Type B pancreatic cell (in vitro differentiated cells): ENCODE results near the gene ZNF791. TPM values are rescaled to one million over a fixed set of nuclear protein-coding genes. Genes with fewer than 3 reads are reported as not detected.
A peak's percentile ranks its signal among the peaks of the same experiment; 100 is the strongest.
"Not testable (repeated sequence)": the region's sequence is repeated elsewhere in the genome, so short reads cannot be mapped to it uniquely, and the experiment has no call there.

Source experiments
- DNase-seq: peaks from one replicate; pipeline ENCODE4 v3.0.0; 2021; ENCODE audit warnings: mixed read lengths; ENCODE audit not compliant: unreplicated experiment; ENCODE audit errors: extremely low spot score
- H3K27ac Mint-ChIP-seq: 2 replicates; pipeline ENCODE4 v1.8.0; 2021; ENCODE audit warnings: mild to moderate bottlenecking, mixed read lengths
- H3K27me3 Mint-ChIP-seq: 2 replicates; pipeline ENCODE4 v1.8.0; 2021; ENCODE audit warnings: mixed read lengths
- H3K36me3 Mint-ChIP-seq: 2 replicates; pipeline ENCODE4 v1.8.0; 2021; ENCODE audit warnings: mixed read lengths
- H3K4me1 Mint-ChIP-seq: one replicate; pipeline ENCODE4 v1.8.0; 2021; ENCODE audit warnings: mixed read lengths; ENCODE audit not compliant: unreplicated experiment
- H3K4me3 Mint-ChIP-seq: 2 replicates; pipeline ENCODE4 v1.8.0; 2021; ENCODE audit warnings: mild to moderate bottlenecking, mixed read lengths
- H3K9me3 Mint-ChIP-seq: 2 replicates; pipeline ENCODE4 v1.8.0; 2021; ENCODE audit warnings: mixed read lengths
- total RNA-seq: library from RNA; stranded (reverse); gene quantifications from 2 replicates; pipeline ENCODE4 v1.2.1, GENCODE V29; 2021; ENCODE audit warnings: low replicate concordance
- TF ChIP-seq, protein P1 (sequence below): fragments of 200-600 bp; sonication (generic); conservative IDR thresholded peaks from 2 replicates; pipeline ENCODE4 v1.5.0; 2021; ENCODE audit warnings: antibody characterized with exemption, mild to moderate bottlenecking

ZNF791 gene
- total RNA-seq, 1 donor from 2014 or later, result 21.1 TPM

DNA sequence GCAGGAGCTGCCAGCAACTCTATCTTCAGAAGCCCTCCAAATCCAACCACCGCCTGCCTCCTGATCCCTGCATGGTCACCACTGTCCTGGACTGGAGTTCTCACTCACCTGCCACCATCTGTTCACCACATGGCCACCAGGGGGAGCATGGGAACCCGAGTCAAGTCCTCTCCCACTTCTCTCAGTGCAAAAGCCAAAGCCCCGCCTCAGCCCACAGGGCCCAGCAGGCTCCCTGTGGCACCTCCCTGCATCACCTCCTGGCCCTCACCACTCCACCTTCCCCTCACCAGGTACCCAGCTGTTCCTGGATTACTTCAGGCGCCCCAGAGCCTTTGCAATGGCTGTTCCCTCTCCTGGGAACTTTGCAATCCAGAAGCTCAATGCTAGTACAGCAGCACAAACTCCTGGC lies 65.7 kb downstream of the ZNF791 start:
- H3K27ac Mint-ChIP-seq, result peak overlapping the region; percentile 63
- peak; percentile 93 for DNase-seq
- no peaks in the 10 kb centered on the region for H3K9me3 Mint-ChIP-seq
- peaks cover 11% of the 10 kb centered on the region for H3K4me1 Mint-ChIP-seq
- peak overlapping the region; percentile 61 for H3K4me3 Mint-ChIP-seq
- peaks cover 33% of the 10 kb centered on the region for H3K36me3 Mint-ChIP-seq
- TF ChIP-seq, protein P1, sequence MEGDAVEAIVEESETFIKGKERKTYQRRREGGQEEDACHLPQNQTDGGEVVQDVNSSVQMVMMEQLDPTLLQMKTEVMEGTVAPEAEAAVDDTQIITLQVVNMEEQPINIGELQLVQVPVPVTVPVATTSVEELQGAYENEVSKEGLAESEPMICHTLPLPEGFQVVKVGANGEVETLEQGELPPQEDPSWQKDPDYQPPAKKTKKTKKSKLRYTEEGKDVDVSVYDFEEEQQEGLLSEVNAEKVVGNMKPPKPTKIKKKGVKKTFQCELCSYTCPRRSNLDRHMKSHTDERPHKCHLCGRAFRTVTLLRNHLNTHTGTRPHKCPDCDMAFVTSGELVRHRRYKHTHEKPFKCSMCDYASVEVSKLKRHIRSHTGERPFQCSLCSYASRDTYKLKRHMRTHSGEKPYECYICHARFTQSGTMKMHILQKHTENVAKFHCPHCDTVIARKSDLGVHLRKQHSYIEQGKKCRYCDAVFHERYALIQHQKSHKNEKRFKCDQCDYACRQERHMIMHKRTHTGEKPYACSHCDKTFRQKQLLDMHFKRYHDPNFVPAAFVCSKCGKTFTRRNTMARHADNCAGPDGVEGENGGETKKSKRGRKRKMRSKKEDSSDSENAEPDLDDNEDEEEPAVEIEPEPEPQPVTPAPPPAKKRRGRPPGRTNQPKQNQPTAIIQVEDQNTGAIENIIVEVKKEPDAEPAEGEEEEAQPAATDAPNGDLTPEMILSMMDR, result peak; percentile 87
- no peaks in the 10 kb centered on the region for H3K27me3 Mint-ChIP-seq

DNA sequence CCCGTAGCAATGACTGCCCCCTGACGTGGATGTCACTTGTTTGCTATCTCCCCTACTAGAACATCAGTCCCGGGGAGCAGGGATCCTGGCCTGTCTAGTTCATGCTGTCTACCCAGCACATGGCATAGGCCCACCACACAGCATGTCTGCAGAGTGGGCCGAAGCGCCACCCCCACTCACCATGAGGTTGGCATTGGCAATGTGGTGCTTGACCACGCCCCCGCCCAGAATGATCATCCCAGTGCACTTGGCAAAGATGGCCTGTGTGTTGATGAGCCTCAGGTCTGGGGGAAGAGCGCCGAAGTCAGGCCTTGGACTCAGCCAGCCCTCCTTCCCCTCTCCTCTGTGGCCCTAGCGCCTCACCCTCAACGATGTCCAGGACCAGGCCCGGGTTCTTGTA lies 66.2 kb downstream of the ZNF791 start:
- no peak overlapping the region for H3K4me3 Mint-ChIP-seq

DNA sequence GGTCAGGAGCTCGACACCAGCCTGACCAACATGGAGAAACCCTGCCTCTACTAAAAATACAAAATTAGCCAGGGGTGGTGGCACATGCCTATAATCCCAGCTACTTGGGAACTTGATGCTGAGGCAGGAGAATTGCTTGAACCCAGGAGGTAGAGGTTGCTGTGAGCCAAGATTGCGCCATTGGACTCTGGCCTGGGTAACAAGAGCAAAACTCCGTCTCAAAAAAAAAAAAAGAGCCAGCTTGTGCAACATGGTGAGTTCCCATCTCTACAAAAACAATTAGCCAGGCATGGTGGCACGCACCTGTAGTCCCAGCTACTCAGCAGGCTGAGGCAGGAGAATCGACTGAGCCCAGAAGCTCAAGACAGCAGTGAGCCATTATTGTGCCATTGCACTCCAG lies 67.3 kb downstream of the ZNF791 start:
- H3K9me3 Mint-ChIP-seq, H3K27me3 Mint-ChIP-seq, H3K4me3 Mint-ChIP-seq, H3K4me1 Mint-ChIP-seq, H3K27ac Mint-ChIP-seq, DNase-seq: not testable (repeated sequence)
- H3K36me3 Mint-ChIP-seq, result peaks cover 27% of the 10 kb centered on the region

More for the DNA sequence above, 66.2 kb downstream of the ZNF791 start:
- TF ChIP-seq, protein P1, result no peak
- peaks cover 31% of the 10 kb centered on the region for H3K36me3 Mint-ChIP-seq
- no peaks in the 10 kb centered on the region for H3K9me3 Mint-ChIP-seq
- no peak for DNase-seq
- peaks cover 9% of the 10 kb centered on the region for H3K4me1 Mint-ChIP-seq
- peak overlapping the region; percentile 63 for H3K27ac Mint-ChIP-seq
- no peaks in the 10 kb centered on the region for H3K27me3 Mint-ChIP-seq

DNA sequence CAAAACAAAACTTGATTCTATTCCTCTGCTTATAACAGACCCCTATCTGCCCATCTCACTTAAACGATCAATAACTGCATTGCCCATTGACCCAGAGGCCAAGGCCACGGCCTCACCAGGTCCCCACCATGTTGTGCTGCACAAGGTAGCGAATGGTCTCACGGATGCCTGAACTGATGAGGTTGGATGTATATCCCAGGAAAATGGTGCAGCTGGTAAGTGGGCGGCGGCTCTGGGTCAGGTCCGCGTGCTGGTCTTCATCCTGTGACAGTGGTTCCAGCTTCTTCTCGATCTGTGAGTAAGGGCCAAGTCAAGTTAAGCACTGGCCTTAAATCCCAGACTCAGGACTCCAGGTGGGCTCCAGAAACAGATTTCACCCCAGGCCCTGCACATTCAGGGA lies 69.3 kb downstream of the ZNF791 start:
- H3K4me3 Mint-ChIP-seq, result peak overlapping the region; percentile 39
- no peak for DNase-seq
- TF ChIP-seq, protein P1, result no peak
- no peak overlapping the region for H3K27ac Mint-ChIP-seq
- peaks cover 6% of the 10 kb centered on the region for H3K4me1 Mint-ChIP-seq
- peaks cover 22% of the 10 kb centered on the region for H3K36me3 Mint-ChIP-seq
- no peaks in the 10 kb centered on the region for H3K27me3 Mint-ChIP-seq
- no peaks in the 10 kb centered on the region for H3K9me3 Mint-ChIP-seq

DNA sequence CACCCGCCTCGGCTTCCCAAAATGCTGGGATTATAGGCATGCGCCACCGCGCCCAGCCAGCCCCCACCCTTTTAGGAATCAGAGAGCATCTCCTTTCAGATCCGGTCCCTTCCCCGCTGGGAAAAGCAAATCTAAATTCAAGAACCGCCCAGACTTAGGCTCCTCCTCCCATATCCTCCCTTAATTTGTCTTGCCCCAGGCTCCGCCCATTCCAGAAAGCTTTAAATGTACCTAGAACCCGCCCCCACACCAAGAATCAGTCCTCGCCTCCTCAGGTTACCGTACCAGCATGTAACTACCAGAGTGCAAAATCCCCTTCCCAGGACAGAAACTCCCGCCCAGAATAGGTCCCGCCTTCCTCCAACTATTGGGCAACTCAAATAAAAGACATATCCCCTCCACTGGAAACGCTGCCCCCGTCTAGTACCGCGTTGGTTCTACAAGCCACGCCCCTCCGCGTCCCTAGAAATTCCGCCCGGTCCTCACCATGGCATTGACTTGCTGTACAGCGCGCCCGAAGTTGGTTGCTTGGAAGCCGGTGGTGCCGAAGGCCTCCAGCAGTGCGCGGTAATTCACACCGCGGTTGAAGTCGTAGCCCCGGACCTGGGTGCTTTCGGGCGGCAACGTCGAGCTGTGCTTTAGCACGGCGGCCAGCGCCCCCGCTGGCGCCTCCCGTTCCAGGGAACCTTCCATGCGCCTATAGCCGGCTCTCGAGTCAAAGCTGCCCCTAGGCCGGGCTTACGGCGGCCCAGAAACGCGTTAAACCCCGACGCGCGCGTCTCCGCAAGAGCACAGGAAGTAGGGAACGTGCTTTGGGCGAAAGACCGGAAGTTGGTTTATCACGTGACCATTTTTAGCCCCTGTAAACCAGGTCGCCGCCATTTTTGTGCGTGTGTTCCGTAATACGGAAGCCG lies 70.6 kb downstream of the ZNF791 start, which contains the start of gene DHPS:
TSS of gene DHPS (minus strand) at position 807 of the 914 bp plus-strand sequence. CDS start at position 693, 114 bp downstream.
- TF ChIP-seq, protein P1, result no peak
- peaks cover 20% of the 10 kb centered on the region for H3K36me3 Mint-ChIP-seq
- H3K27me3 Mint-ChIP-seq, result no peaks in the 10 kb centered on the region
- H3K4me1 Mint-ChIP-seq, result peaks cover 6% of the 10 kb centered on the region
- no peaks in the 10 kb centered on the region for H3K9me3 Mint-ChIP-seq
- peak within 1 kb of the TSS; percentile 98 for H3K4me3 Mint-ChIP-seq
- peak within 1 kb of the TSS; percentile 97 for H3K27ac Mint-ChIP-seq
- DNase-seq, result peak; percentile 88

Other genes starting within 250 kb of the ZNF791 start
- 2.4 and 5.1 TPM in 2 replicates for gene ZNF442, start 245.2 kb upstream of the ZNF791 start, total RNA-seq
- gene ZNF799, start 209.6 kb upstream of the ZNF791 start, total RNA-seq, result 5.4 and 6.5 TPM in 2 replicates
- 7.7 TPM in 2 replicates for gene ZNF443, start 169.9 kb upstream of the ZNF791 start, total RNA-seq
- 3.6 and 5.6 TPM in 2 replicates for gene ZNF709, start 126.1 kb upstream of the ZNF791 start, total RNA-seq
- gene ZNF564, start 59.4 kb upstream of the ZNF791 start, total RNA-seq, result 11.0 and 14.5 TPM in 2 replicates
- gene ZNF490, start 107 bp upstream of the ZNF791 start, total RNA-seq, result 11.2 and 11.4 TPM in 2 replicates
- 90.6 and 95.4 TPM in 2 replicates for gene MAN2B1, start 55.8 kb downstream of the ZNF791 start, total RNA-seq
- gene WDR83, start 55.9 kb downstream of the ZNF791 start, total RNA-seq, result 9.8 and 14.6 TPM in 2 replicates
- 71.2 and 79.4 TPM in 2 replicates for gene DHPS, start 71.0 kb downstream of the ZNF791 start, total RNA-seq
- 0.85 TPM in 1 of 2 replicates, not detected in the other for gene GNG14, start 77.1 kb downstream of the ZNF791 start, total RNA-seq
- gene FBXW9, start 85.7 kb downstream of the ZNF791 start, total RNA-seq, result 15.4 and 17.0 TPM in 2 replicates
- 78.6 and 99.7 TPM in 2 replicates for gene TNPO2, start 113.0 kb downstream of the ZNF791 start, total RNA-seq
- gene TRIR, start 123.8 kb downstream of the ZNF791 start, total RNA-seq, result 164 and 173 TPM in 2 replicates
- 59.6 and 74.5 TPM in 2 replicates for gene GET3, start 126.6 kb downstream of the ZNF791 start, total RNA-seq
- gene BEST2, start 140.9 kb downstream of the ZNF791 start, total RNA-seq, result 0.14 TPM in 1 of 2 replicates, not detected in the other
- 50.1 and 55.0 TPM in 2 replicates for gene HOOK2, start 164.6 kb downstream of the ZNF791 start, total RNA-seq
- gene JUNB, start 180.6 kb downstream of the ZNF791 start, total RNA-seq, result 31.3 and 116 TPM in 2 replicates
- 416 and 497 TPM in 2 replicates for gene PRDX2, start 190.9 kb downstream of the ZNF791 start, total RNA-seq
- 10.1 and 19.4 TPM in 2 replicates for gene THSD8, start 191.1 kb downstream of the ZNF791 start, total RNA-seq
- gene RNASEH2A, start 195.7 kb downstream of the ZNF791 start, total RNA-seq, result 13.7 and 37.2 TPM in 2 replicates
- gene RTBDN, start 223.7 kb downstream of the ZNF791 start, total RNA-seq, result not detected in 2 replicates
- 1.9 and 3.5 TPM in 2 replicates for gene MAST1, start 227.6 kb downstream of the ZNF791 start, total RNA-seq